GM06990 (cell line): ENCODE results near the gene GRID1.

Experiments
- DNase-seq: peaks from one replicate; pipeline ENCODE4 v3.0.0-alpha.2; 2011; ENCODE audit not compliant: insufficient read length; ENCODE audit errors: extremely low read depth
- H3K27me3 ChIP-seq: replicated peaks from 2 replicates; pipeline ENCODE4 v1.6.0; 2011; ENCODE audit warnings: low read length; ENCODE audit not compliant: control insufficient read depth, insufficient read depth
- H3K36me3 ChIP-seq: 2 replicates; pipeline ENCODE4 v1.5.1; 2011; ENCODE audit warnings: low read length; ENCODE audit not compliant: control insufficient read depth, insufficient read depth
- H3K4me3 ChIP-seq: replicated peaks from 2 replicates; pipeline ENCODE4 v1.5.1; 2011; ENCODE audit warnings: low read depth, mild to moderate bottlenecking, control low read depth, low read length
- CTCF ChIP-seq: IDR thresholded peaks from 2 replicates; pipeline ENCODE4 v1.5.1; 2011; ENCODE audit warnings: low read length, control low read depth, mild to moderate bottlenecking, inconsistent platforms; ENCODE audit not compliant: insufficient read depth, poor library complexity, severe bottlenecking

The GRID1 gene

GRCh38 chr10:86373828-86374227, 7.2 kb upstream of the GRID1 start:
- H3K4me3 ChIP-seq: no peak overlapping the region
- TF ChIP-seq CTCF: no peak
- no peaks in the 10 kb centered on the region; the same call in 1 of the 2 replicates for H3K27me3 ChIP-seq
- no peak for DNase-seq
- H3K36me3 ChIP-seq: no peaks in the 10 kb centered on the region

GRCh38 chr10:86373251-86373650, 6.7 kb upstream of the GRID1 start:
- no peak for DNase-seq
- Histone ChIP-seq H3K36me3 (no peaks in the 10 kb centered on the region), H3K27me3 (no peaks in the 10 kb centered on the region; the same call in 1 of the 2 replicates), H3K4me3 (no peak overlapping the region)
- TF ChIP-seq CTCF: no peak

GRCh38 chr10:86372784-86373239, 6.2 kb upstream of the GRID1 start:
- H3K36me3 ChIP-seq: no peaks in the 10 kb centered on the region
- H3K4me3 ChIP-seq: no peak overlapping the region
- no peak for TF ChIP-seq CTCF
- no peak for DNase-seq
- no peaks in the 10 kb centered on the region; the same call in none of the 2 replicates for H3K27me3 ChIP-seq

- Histone ChIP-seq H3K36me3 (no peaks in the 10 kb centered on the region), H3K4me3 (no peak overlapping the region), H3K27me3 (no peaks in the 10 kb centered on the region; the same call in none of the 2 replicates)
- DNase-seq: no peak
- TF ChIP-seq CTCF: no peak
These were observed 5.7 kb upstream of the GRID1 start for GRCh38 chr10:86372119-86372783.

- no peak for DNase-seq
- TF ChIP-seq CTCF: no peak
- H3K4me3 ChIP-seq: no peak overlapping the region
- no peaks in the 10 kb centered on the region for H3K36me3 ChIP-seq
- H3K27me3 ChIP-seq: no peaks in the 10 kb centered on the region; the same call in none of the 2 replicates
These were observed 5.1 kb upstream of the GRID1 start for GRCh38 chr10:86371691-86372090.
